Measurements from ENCODE around the gene WWC2.

The WWC2 gene

DNA sequence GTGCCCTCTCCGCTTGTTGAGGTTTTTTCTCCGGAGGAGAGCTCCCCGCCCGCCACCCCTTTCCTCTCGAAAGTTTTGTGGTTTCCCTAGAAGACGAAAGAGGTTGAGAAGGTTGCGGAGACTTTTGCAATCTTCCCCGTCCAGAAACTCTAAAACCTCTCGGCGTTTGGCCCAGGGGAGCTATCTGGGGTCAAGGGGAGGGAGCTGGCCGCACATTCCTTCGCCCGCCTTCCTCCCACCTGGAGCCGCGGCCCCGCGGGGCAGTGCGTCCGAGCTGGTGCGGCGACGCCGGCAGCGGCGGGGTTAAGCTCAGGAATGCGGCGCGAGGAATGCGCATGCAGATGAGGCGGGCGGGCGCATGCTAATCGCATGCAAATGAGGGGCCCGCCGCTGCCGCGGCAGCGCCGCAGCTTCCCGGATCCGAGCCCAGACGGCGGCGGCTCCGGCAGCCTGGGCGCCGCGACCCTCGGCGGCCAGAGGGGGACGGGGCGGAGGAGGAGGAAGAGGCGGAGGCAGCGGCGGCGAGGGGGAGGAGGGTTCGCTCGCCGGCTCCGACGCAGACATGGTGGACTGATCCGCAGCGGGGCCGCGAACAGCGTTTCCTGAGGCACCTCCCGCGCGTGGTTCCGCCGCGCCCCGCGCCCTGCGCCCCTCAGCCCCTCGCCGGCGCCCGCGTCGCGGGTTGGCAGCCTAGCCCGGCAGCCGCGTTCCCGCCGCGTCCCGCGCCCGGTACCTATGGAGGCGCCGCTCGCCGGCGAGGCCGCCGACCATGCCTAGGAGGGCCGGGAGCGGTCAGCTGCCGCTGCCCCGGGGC is at the start of gene WWC2:
WWC2 (plus strand) TSS at position 535 of the 814 bp plus-strand sequence; CDS start at position 770, 235 bp downstream.
- TF ChIP-seq ZFX (IDR thresholded peaks at IDR 0.05), result peak; percentile 34; the same call in 1 of the 2 replicates
- TF ChIP-seq, protein P1, sequence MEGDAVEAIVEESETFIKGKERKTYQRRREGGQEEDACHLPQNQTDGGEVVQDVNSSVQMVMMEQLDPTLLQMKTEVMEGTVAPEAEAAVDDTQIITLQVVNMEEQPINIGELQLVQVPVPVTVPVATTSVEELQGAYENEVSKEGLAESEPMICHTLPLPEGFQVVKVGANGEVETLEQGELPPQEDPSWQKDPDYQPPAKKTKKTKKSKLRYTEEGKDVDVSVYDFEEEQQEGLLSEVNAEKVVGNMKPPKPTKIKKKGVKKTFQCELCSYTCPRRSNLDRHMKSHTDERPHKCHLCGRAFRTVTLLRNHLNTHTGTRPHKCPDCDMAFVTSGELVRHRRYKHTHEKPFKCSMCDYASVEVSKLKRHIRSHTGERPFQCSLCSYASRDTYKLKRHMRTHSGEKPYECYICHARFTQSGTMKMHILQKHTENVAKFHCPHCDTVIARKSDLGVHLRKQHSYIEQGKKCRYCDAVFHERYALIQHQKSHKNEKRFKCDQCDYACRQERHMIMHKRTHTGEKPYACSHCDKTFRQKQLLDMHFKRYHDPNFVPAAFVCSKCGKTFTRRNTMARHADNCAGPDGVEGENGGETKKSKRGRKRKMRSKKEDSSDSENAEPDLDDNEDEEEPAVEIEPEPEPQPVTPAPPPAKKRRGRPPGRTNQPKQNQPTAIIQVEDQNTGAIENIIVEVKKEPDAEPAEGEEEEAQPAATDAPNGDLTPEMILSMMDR (conservative IDR thresholded peaks at IDR 0.05), result no peak
- H3K27ac ChIP-seq, result peak within 1 kb of the TSS; percentile 47; the same call in 1 of the 2 replicates

DNA sequence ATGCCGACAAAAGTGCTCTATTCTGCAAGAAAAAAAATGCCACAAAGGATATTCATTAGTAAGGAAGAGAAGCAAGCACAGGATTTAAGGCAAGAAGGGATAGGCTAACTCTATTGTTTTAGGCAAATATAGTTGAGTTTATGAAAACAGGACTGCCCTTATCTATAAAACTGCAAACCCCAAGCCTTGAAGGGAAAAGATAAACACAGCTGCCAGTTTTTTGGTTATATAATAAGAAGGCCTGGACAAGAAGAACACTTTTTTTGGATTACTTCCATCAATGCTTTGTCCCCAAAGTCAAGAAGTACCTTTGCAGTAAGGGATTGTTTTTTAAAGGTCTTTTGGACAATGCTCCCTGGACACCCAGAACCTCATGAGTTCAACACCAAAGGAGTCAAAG is 45.4 kb upstream of the WWC2 start:
- H3K27ac ChIP-seq, result no peak overlapping the region
- TF ChIP-seq, protein P1 (conservative IDR thresholded peaks at IDR 0.05), result no peak

DNA sequence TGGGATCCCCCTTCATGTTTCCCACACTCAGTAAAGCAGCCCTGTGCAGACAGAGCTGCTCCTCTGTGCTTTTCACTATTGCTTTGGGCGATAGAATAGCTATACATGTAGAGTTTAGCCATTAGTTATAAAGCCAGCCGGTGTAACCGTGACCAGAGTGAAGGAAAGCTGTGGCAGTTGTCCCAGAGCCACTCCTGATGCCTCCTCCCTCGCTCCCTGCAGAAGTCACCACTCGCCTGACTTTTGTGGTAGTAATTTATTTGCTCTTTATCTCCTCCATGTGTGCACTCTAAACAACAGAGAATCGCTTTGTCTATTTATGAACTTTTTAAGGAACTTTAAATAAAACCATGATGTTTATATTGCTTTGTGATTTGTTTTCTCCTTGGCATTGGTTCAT is 41.8 kb upstream of the WWC2 start:
- H3K27ac ChIP-seq, result no peak overlapping the region
- TF ChIP-seq, protein P1 (conservative IDR thresholded peaks at IDR 0.05), result no peak

DNA sequence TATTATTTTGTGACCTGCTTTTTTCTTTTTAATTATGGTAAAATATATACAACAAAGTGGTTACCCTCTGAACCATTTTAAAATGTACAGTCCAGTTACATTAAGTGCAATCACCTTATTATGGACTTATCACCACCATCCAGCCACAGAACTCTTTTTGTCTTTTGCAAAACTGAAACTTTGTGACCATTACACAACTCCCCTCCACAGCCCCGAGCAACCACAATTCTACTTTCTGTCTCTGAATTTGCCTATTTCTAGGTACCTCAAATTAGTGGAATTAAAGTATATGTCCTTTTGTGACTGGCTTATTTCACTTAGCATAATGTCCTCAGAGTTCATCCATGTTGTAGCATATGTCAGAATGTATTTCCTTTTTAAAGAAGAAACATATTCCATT is 39.3 kb upstream of the WWC2 start:
- H3K27ac ChIP-seq, result no peak overlapping the region
- no peak for TF ChIP-seq ZFX (IDR thresholded peaks at IDR 0.05)
- TF ChIP-seq, protein P1 (conservative IDR thresholded peaks at IDR 0.05), result no peak

DNA sequence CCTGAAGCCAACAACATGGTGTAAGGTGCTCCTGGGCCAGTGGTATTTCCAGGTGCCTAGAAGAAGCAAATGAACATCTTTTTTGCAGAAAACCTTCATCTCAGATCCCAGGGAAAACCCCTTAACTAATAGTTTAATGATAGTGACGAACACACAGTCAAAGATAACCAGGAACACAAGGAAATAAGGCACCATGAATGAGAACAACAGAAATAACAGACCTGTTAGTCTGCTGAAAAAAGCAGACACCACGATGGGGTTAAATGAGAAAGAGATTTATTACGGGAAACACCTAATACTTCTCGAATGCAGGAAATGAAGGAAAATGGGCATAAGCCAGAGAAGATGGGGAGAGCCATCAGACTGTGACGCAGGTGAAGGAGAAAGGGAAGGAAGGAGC is 30.6 kb upstream of the WWC2 start:
- no peak overlapping the region for H3K27ac ChIP-seq
- no peak for TF ChIP-seq ZFX (IDR thresholded peaks at IDR 0.05)
- TF ChIP-seq, protein P1 (conservative IDR thresholded peaks at IDR 0.05), result no peak

DNA sequence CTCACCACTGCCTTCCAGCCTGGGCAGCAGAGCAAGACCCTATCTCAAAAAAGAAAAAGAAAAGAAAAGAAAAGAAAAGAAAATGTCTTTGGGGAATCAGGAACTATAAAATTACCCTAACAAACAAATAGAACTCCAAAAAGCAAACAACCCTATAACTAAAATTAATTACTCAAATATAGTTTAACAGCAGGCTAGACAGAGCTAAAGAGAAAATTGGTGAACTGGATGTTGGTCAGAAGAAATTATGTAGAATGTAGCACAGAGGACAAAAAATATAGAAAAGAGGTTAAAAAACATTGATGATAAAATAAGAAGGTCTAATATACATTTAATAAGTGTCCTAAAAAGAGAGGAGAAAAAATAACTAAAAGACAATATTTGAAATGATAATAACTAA is 27.8 kb upstream of the WWC2 start:
- H3K27ac ChIP-seq, result no peak overlapping the region
- TF ChIP-seq, protein P1 (conservative IDR thresholded peaks at IDR 0.05), result no peak
- no peak for TF ChIP-seq ZFX (IDR thresholded peaks at IDR 0.05)

DNA sequence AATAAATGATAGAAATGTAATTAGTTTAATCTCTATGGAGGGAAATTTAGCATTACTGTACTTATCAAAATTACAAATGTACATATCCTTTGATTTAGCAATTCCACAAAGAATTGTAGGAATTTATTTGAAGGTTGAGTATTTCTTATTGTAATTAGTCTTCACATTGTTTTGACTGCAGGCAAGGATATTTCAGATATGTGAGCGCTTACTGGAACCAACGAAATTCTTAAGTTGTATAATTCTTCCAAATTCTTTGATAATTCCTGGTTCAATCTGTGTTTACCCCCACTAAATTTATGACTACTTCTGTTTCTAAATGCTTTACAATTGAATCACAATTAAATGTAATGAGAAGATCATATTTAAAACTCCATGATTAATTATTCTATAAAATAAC is 26.9 kb upstream of the WWC2 start:
- no peak overlapping the region for H3K27ac ChIP-seq
- TF ChIP-seq, protein P1 (conservative IDR thresholded peaks at IDR 0.05), result no peak
- no peak for TF ChIP-seq ZFX (IDR thresholded peaks at IDR 0.05)

Measured in C4-2B (cell line).